Vagina (tissue), 2 donors: Measurements from ENCODE around the gene SPX.

Experiments used
- POLR2A ChIP-seq, 2 donors: fragments of 450-650 bp; IDR thresholded peaks; one replicate each; pipeline ENCODE4 v1.6.1; 2017; ENCODE audit warnings: antibody characterized with exemption in 2 of 2, mild to moderate bottlenecking in 2 of 2, moderate library complexity in 2 of 2
- POLR2AphosphoS5 ChIP-seq, 2 donors: sonication (generic); formaldehyde crosslinking; IDR thresholded peaks; one replicate each; pipeline ENCODE4 v1.9.0; 2017; ENCODE audit warnings: antibody characterized with exemption in 2 of 2, mild to moderate bottlenecking in 2 of 2, low read depth in 1 of 2; ENCODE audit not compliant: insufficient read depth in 1 of 2
- TF ChIP-seq, protein P1 (sequence below), 3 experiments: fragments of 450-650 bp in 2 of 3; fragments of 200-600 bp in 1 of 3; sonication (generic) in 1 of 3; IDR thresholded peaks; one replicate each; pipeline ENCODE4 v1.5.1; 2017 to 2019; ENCODE audit warnings: antibody characterized with exemption in 3 of 3, mild to moderate bottlenecking in 2 of 3, moderate library complexity in 2 of 3

DNA sequence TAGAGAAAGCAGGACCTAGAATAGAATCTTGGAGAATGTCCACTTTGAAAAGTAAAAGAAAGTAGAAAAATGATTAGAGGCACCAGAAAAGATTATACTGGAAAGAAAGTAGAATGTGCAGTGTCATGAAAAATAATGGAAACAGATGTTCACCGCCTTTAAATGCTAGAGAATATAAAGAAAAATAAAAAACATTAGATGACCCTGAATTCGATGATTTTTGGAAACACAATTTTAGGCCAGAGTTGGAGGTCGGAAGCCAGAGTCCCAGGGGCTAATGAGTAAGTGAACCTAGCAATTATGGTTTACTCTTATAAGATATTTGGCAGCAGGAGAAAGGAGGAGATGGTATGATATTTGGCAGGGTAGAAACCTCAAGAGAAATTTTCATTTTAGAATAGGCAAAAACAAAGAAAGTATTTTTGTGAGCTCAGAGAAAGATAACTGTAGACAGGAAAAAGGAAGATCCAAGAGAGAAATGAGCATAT, 40.9 kb downstream of the SPX start:
- TF ChIP-seq, protein P1, sequence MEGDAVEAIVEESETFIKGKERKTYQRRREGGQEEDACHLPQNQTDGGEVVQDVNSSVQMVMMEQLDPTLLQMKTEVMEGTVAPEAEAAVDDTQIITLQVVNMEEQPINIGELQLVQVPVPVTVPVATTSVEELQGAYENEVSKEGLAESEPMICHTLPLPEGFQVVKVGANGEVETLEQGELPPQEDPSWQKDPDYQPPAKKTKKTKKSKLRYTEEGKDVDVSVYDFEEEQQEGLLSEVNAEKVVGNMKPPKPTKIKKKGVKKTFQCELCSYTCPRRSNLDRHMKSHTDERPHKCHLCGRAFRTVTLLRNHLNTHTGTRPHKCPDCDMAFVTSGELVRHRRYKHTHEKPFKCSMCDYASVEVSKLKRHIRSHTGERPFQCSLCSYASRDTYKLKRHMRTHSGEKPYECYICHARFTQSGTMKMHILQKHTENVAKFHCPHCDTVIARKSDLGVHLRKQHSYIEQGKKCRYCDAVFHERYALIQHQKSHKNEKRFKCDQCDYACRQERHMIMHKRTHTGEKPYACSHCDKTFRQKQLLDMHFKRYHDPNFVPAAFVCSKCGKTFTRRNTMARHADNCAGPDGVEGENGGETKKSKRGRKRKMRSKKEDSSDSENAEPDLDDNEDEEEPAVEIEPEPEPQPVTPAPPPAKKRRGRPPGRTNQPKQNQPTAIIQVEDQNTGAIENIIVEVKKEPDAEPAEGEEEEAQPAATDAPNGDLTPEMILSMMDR (IDR thresholded peaks at IDR 0.05), result no peak
- no peak for TF ChIP-seq POLR2A (IDR thresholded peaks at IDR 0.05)
- no peak for TF ChIP-seq POLR2AphosphoS5 (IDR thresholded peaks at IDR 0.05; ENCODE audit: insufficient read depth in 1 of 2, low read depth in 1 of 2)
